Aorta (tissue), 5 donors: ENCODE data around the gene SRRM4. TPM values are rescaled to one million over a fixed set of nuclear protein-coding genes. Genes with fewer than 3 reads are reported as not detected.

Experiments used
- ATAC-seq: fragments of 200-7000 bp; cut with Tn5 transposase; one replicate; pipeline ENCODE4 v1.9.1; 2022; ENCODE audit warnings: moderate library complexity; ENCODE audit not compliant: low FRiP score
- DNase-seq, 2 donors: peaks; one replicate each; pipeline ENCODE4 v3.0.0-alpha.2; 2020
- H3K27ac ChIP-seq, 2 donors: one replicate each; pipeline ENCODE4 v1.5.1; 2013; ENCODE audit warnings: low read length in 2 of 2, mild to moderate bottlenecking in 2 of 2, moderate library complexity in 2 of 2, control low read depth in 1 of 2, inconsistent platforms in 1 of 2, low read depth in 1 of 2
- H3K27me3 ChIP-seq, 2 donors: one replicate each; pipeline ENCODE4 v1.6.1; 2013; ENCODE audit warnings: control low read depth in 1 of 2, low read length in 1 of 2, mild to moderate bottlenecking in 1 of 2, moderate library complexity in 1 of 2; ENCODE audit not compliant: insufficient read depth in 2 of 2, control insufficient read depth in 1 of 2
- H3K36me3 ChIP-seq, 2 donors: one replicate each; pipeline ENCODE4 v1.6.1; 2013; ENCODE audit warnings: control low read depth in 1 of 2, low read length in 1 of 2, mild to moderate bottlenecking in 1 of 2; ENCODE audit not compliant: insufficient read depth in 2 of 2, control insufficient read depth in 1 of 2
- H3K4me1 ChIP-seq, 2 donors: one replicate each; pipeline ENCODE4 v1.6.1; 2013; ENCODE audit warnings: low read length in 2 of 2, control low read depth in 1 of 2, mild to moderate bottlenecking in 1 of 2, moderate library complexity in 1 of 2; ENCODE audit not compliant: insufficient read depth in 2 of 2, control insufficient read depth in 1 of 2
- H3K4me3 ChIP-seq, 2 donors: one replicate each; pipeline ENCODE4 v1.5.1; 2013; ENCODE audit warnings: low read length in 2 of 2, control low read depth in 1 of 2, mild to moderate bottlenecking in 1 of 2
- H3K9me3 ChIP-seq: one replicate; pipeline ENCODE4 v1.6.1; 2013; ENCODE audit warnings: mild to moderate bottlenecking, low read length; ENCODE audit not compliant: control insufficient read depth
- WGBS, 2 donors: extraction: QIAGEN DNeasy Blood & Tissue Kit; methylation state at CpG; one replicate each; pipeline ENCODE4 v1.1.7; 2013; 5-methylcytosine and 5-hydroxymethylcytosine counted together
- intact Hi-C, 2 donors: fragments of 100-400 bp; cut with DNase I; formaldehyde crosslinking; loops; one replicate each; pipeline versions ENCODE4 v1.14.2 to v1.15.0; 2022
- polyA plus RNA-seq, 2 donors: library from polyadenylated mRNA; stranded (reverse); fragments of 200-250 nt; gene quantifications; one replicate each; pipeline ENCODE4 v1.2.3, GENCODE V29; 2013
- total RNA-seq, 2 donors: library from RNA; stranded (reverse); fragmentation: NEBNext Ultra II Directional; extraction: Animal tissue kit (Norgen Biotek cat#: 25700); gene quantifications; one replicate each; pipeline ENCODE4 v1.2.1, GENCODE V29; 2021
- donor health status: healthy with polysubstance abuse.
- donor health status: Bipolar disorder and iron deficiency.
- donor health status: DM: no; HTN: no; CAD: no.
- donor health status: DM: no; HTN: no; CAD: no.
- donor health status: DM: yes; HTN: yes; CAD: no.

The SRRM4 gene
- total and polyA plus RNA-seq, 4 donors: 0.13 to 0.88 (median 0.25) TPM

DNA sequence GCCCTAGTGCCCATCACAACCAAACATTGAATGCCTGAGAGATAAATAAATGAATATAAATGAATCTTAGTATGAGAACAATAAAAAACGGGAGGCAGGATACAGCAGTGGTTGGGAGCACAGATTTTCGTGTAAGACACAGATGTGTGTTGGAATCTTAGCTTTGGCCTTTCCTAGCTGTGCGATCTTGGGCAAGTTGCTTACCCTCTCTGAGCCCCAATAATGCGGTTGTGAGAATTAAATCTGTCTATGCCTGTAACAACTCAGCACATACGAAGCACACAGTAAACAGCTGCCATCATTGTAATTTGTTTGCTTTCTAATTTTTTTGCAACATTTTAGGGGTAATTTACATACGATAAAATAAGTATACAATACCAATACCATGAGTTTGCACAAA lies 89.8 kb downstream of the SRRM4 start:
- Histone ChIP-seq H3K27me3 (no peaks in the 10 kb centered on the region), H3K9me3 (peaks cover 2% of the 10 kb centered on the region), H3K36me3 (no peaks in the 10 kb centered on the region), H3K27ac (no peak overlapping the region), H3K4me3 (no peak overlapping the region), H3K4me1 (no peaks in the 10 kb centered on the region)
- ATAC-seq: no peak
- no peak for DNase-seq
- WGBS, 2 donors: 75 to 78% methylated on average over 6 of the region's 6 CpGs
- intact Hi-C loops: no loop called here

DNA sequence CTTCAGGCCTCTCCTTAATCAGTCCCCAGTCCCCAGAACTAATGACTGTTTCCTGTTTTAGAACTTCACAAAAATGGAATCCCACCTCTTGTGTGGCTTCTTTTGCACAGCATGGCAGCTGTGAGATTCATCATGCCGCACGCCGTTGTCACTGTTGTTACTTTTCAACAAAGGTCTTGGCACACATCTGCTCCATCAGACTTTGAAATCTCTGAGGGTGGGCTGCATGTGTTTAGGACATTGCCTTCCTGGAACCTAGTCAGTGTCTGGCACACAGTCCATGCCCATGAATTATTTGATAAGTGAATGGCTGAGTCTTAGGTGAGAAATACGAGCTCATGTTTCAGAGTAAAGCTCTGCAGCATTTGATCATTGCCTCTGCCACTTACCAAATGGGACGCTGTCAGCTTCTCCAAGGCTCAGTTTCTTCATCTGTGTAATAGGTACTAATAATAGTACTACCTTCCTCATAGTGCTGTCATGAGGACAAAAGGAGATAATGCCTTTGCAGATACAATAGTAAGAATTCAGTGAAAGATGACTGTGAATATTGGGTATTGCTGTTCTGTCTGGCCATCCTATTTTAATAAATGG lies 90.4 kb downstream of the SRRM4 start:
- H3K27me3 ChIP-seq: no peaks in the 10 kb centered on the region
- no peak overlapping the region for H3K27ac ChIP-seq
- H3K4me1 ChIP-seq: no peaks in the 10 kb centered on the region
- intact Hi-C loops: no loop called here
- H3K4me3 ChIP-seq: no peak overlapping the region
- 62 to 70% methylated on average over 5 of the region's 5 CpGs for WGBS, 2 donors
- no peaks in the 10 kb centered on the region for H3K36me3 ChIP-seq
- DNase-seq (no peak), ATAC-seq (no peak)
- H3K9me3 ChIP-seq: peaks cover 2% of the 10 kb centered on the region

DNA sequence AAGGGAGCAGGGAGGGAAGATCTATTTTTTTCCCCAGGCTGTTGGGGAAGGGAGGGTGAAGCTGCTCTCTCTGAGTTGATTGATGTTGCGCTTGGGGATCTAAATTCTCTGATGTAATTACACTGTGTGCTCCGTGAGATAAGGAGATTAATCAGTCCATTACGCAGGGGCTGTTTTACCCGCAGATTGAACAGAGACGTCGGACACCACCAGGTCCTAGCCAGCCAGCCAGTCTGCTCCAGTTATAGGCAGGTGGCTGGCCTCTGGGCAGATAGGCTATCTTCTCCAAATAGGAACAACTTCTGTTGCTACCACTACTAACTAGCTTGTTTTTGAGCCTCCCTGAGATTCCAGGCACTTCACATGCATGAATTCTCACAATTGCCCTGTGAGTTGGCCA lies 91.1 kb downstream of the SRRM4 start:
- DNase-seq (no peak), ATAC-seq (no peak)
- Histone ChIP-seq H3K4me1 (no peaks in the 10 kb centered on the region), H3K27me3 (no peaks in the 10 kb centered on the region), H3K4me3 (no peak overlapping the region), H3K27ac (no peak overlapping the region), H3K36me3 (no peaks in the 10 kb centered on the region), H3K9me3 (peaks cover 2% of the 10 kb centered on the region)
- intact Hi-C loops: no loop called here
- 49 to 66% methylated on average over 6 of the region's 6 CpGs for WGBS, 2 donors

DNA sequence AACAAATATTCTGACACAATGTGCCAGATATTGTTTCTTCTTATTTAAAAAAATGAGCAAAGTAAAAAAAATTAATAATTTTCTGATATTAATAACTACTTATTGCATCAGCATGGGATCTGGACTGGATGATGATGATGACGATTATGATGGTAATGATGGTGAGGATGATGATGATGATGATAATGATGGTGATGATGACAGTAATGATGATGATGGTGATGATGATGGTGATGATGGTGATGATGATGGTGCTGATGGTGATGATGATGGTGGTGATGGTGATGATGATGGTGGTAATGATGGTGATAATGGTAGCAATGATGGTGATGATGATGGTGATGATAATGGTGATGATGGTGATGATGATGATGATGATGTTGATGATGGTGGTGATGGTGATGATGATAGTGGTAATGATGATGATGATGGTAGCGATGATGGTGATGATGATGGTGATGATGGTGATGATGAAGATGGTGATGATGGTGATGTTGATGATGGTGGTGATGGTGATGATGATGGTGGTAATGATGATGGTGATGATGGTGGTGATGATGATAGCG lies 94.0 kb downstream of the SRRM4 start:
- H3K4me1 ChIP-seq: no peaks in the 10 kb centered on the region
- WGBS, 2 donors: 73 to 81% methylated on average over 3 of the region's 3 CpGs
- no peaks in the 10 kb centered on the region for H3K36me3 ChIP-seq
- ATAC-seq (no peak), DNase-seq (no peak)
- no peaks in the 10 kb centered on the region for H3K27me3 ChIP-seq
- H3K27ac ChIP-seq: no peak overlapping the region
- H3K4me3 ChIP-seq: no peak overlapping the region
- peaks cover 2% of the 10 kb centered on the region for H3K9me3 ChIP-seq
- intact Hi-C loops: no loop called here

DNA sequence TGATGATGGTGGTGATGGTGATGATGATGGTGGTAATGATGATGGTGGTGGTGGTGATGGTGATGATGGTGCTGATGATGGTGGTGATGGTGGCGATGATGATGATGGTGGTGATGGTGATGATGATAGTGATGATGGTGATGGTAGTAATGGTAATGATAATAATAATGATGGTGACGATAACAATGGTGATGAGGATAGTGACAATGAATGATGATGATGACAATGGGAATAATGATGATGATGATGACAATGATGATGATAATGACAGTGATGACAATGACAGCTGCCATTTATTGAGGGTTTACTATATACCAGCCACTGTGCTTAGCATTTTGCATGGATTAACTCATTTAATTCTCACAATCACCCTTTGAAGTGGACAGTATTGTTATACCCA lies 94.6 kb downstream of the SRRM4 start:
- no peak for DNase-seq
- Histone ChIP-seq H3K27ac (no peak overlapping the region), H3K4me1 (no peaks in the 10 kb centered on the region), H3K36me3 (no peaks in the 10 kb centered on the region), H3K4me3 (no peak overlapping the region), H3K9me3 (peaks cover 2% of the 10 kb centered on the region), H3K27me3 (no peaks in the 10 kb centered on the region)
- intact Hi-C loops: no loop called here
- no peak for ATAC-seq
- WGBS, 2 donors: 97 to 100% methylated on average over 2 of the region's 2 CpGs

DNA sequence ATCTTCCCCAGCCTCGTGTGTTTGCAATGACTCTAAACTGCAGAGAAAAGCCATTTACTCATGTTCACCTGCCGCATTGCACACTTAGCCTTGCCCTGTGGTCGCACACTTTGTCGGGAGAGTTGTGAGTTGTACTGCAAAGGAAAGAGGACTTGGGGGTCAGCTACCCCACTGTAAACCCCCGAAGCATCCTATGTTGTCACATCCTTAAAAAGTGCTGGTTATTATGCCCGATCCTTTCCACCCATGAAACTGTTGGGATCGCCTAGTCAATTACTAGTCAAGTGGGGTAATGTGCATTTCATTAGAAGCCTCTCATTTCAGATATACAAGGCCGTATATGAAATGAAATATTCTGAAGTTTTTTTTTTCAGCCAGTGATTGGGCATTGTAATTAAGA lies 98.2 kb downstream of the SRRM4 start:
- Histone ChIP-seq H3K4me1 (no peaks in the 10 kb centered on the region), H3K9me3 (peaks cover 2% of the 10 kb centered on the region), H3K27ac (no peak overlapping the region), H3K36me3 (no peaks in the 10 kb centered on the region), H3K27me3 (peaks cover 0 to 2% of the 10 kb centered on the region in 2 donors), H3K4me3 (no peak overlapping the region)
- WGBS, 2 donors: 75 to 79% methylated on average over 8 of the region's 8 CpGs
- ATAC-seq (no peak), DNase-seq (no peak)
- intact Hi-C loops: no loop called here

DNA sequence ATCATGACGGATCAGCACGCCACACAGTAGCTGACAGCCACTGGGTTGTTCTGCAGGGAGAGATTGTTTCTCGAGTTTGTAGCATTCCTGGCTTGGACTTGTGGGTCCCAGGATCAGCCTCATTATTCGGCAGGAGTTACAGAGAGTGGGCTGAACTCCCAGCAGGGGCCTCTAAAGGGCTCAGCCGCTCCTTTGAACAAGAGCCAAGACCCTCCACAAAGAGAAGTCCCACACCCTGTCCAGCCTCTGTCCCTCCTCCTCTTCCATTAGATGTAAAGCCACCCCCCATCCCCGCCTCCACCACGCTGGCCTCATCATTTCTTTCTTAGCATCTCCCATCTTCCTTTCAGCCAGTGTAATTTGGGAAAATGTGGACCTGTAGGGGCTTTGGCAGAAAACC lies 100.7 kb downstream of the SRRM4 start:
- Histone ChIP-seq H3K9me3 (no peaks in the 10 kb centered on the region), H3K36me3 (no peaks in the 10 kb centered on the region), H3K27ac (no peak overlapping the region), H3K4me1 (no peaks in the 10 kb centered on the region), H3K27me3 (peaks cover 0 to 2% of the 10 kb centered on the region in 2 donors), H3K4me3 (no peak overlapping the region)
- ATAC-seq (no peak), DNase-seq (no peak)
- intact Hi-C loops: no loop called here
- WGBS, 2 donors: 43 to 47% methylated on average over 7 of the region's 7 CpGs

DNA sequence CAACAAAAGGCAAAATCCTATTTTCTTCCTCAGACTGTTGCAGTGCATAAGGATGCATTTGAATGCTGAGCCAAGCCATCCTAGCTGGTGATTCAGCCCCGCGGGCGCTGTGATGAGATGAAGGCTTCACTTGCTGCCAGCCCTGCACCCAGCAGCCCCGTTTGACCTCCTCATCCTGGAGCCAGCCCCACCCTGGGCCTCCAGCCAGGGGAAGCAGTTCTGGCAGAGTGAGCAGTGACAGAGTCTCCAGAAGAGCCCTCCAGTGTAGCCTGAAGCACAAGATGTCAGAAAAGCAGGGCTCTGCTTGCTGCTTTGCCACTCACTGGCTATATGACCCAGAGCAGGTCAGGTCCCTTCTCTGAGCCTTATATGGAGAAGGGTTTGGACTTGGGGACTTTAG lies 101.2 kb downstream of the SRRM4 start:
- Histone ChIP-seq H3K4me3 (no peak overlapping the region), H3K4me1 (no peaks in the 10 kb centered on the region), H3K9me3 (no peaks in the 10 kb centered on the region), H3K27me3 (peaks cover 0 to 2% of the 10 kb centered on the region in 2 donors), H3K27ac (no peak overlapping the region), H3K36me3 (no peaks in the 10 kb centered on the region)
- no peak for DNase-seq
- intact Hi-C loops: no loop called here
- 28 to 29% methylated on average over 4 of the region's 4 CpGs for WGBS, 2 donors
- no peak for ATAC-seq

DNA sequence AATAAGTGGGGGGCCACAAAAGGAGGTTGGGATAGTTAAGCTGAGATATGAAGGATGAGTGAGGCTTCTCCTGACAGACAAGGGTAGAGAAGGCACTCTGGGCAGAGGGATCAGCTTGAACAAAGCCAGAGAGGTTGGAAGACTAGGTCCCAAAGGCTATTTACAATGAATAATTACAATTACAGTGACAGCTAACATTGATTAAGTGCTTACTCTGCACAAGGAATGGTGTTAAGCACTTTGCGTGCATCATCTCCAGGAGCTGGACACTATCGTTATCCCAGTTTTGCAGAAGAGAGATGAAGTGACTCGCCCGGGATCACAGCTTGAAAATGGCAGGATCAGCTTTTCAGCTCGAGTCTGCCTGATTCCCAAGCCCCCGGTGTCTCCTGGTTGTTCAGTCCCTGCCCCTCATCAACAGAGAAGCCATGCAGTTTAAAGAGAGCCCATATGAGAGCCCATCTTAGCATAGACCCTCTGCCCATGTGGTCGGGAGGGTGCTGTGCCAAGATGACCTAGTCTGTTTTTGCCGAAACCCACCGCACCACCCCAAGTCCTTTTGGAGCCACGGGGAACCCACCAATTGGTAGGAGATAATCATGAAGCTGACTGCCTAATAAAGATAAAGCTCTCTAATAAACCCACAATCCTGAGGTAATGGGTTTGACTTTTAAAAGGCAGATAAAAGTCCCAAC lies 107.5 kb downstream of the SRRM4 start:
- no peaks in the 10 kb centered on the region for H3K9me3 ChIP-seq
- H3K27ac ChIP-seq: no peak overlapping the region
- 74 to 76% methylated on average over 10 of the region's 10 CpGs for WGBS, 2 donors
- intact Hi-C loops: no loop called here
- no peaks in the 10 kb centered on the region for H3K4me1 ChIP-seq
- H3K27me3 ChIP-seq: peaks cover 0 to 1% of the 10 kb centered on the region in 2 donors
- DNase-seq: no peak
- no peak for ATAC-seq
- H3K36me3 ChIP-seq: no peaks in the 10 kb centered on the region
- H3K4me3 ChIP-seq: no peak overlapping the region
